Stimulated activated CD8-positive, alpha-beta memory T cell treated with anti-CD3 and anti-CD28 coated beads, Interleukin-2, amount 100 ng/mL, for 1 hour (primary cell): ENCODE results near the gene AP1S2.
A peak's percentile ranks its signal among the peaks of the same experiment; 100 is the strongest.

Experiments used
- DNase-seq, 2 donors: peaks; one replicate each; pipeline ENCODE4 v3.0.0-alpha.2; 2020; ENCODE audit warnings: low read depth in 2 of 2

The AP1S2 gene

GRCh38 chrX:15812192-15812938, 42.2 kb downstream of the AP1S2 start:
- DNase-seq, result no peak

GRCh38 chrX:15808254-15808653, 46.4 kb downstream of the AP1S2 start:
- no peak for DNase-seq

GRCh38 chrX:15804563-15804962, 50.0 kb downstream of the AP1S2 start:
- no peak for DNase-seq

GRCh38 chrX:15797707-15798106, 56.9 kb downstream of the AP1S2 start:
- DNase-seq, result no peak

GRCh38 chrX:15790769-15791290, 63.8 kb downstream of the AP1S2 start:
- peak in 1 of 2 donors; percentile 6 for DNase-seq

GRCh38 chrX:15789979-15790768, 64.4 kb downstream of the AP1S2 start, which contains the start of gene ZRSR2:
ZRSR2 (plus strand) TSS chrX:15790484; CDS start chrX:15790496, 12 bp downstream.
- peak; percentile 76 to 82 for DNase-seq

GRCh38 chrX:15786915-15787314, 67.7 kb downstream of the AP1S2 start:
- DNase-seq, result no peak

GRCh38 chrX:15785176-15785750, 69.3 kb downstream of the AP1S2 start:
- DNase-seq, result no peak

GRCh38 chrX:15781961-15782699, 72.5 kb downstream of the AP1S2 start:
- DNase-seq, result no peak
